ENCODE measurements around the gene CDH4.

DNA sequence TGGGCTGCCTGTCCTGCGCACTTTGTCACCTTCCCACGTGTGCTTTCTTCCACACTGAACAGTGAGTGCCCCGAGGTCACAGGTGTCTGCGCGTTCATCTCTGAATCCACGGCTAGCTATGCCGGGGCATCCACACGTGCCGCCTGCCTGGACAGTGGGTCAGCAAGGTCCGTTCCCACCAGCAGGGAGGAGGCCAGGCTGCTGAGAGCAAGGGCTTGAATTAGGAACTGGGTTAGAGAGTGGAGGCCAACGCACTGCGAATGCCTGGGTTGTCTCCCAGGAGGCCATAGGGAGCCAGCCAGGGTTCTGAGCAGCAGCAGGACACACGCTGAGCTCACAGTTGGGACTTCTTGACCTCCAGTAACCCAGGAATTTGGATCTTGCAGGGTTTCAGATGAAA is 565.5 kb downstream of the CDH4 start:
- TF ChIP-seq TAF1 (IDR thresholded peaks at IDR 0.05; ENCODE audit: borderline replicate concordance, insufficient read depth, low read length), result no peak
- no peak for TF ChIP-seq POLR2AphosphoS5 (IDR thresholded peaks at IDR 0.05; ENCODE audit: low read depth, low read length)
- TF ChIP-seq, protein P1, sequence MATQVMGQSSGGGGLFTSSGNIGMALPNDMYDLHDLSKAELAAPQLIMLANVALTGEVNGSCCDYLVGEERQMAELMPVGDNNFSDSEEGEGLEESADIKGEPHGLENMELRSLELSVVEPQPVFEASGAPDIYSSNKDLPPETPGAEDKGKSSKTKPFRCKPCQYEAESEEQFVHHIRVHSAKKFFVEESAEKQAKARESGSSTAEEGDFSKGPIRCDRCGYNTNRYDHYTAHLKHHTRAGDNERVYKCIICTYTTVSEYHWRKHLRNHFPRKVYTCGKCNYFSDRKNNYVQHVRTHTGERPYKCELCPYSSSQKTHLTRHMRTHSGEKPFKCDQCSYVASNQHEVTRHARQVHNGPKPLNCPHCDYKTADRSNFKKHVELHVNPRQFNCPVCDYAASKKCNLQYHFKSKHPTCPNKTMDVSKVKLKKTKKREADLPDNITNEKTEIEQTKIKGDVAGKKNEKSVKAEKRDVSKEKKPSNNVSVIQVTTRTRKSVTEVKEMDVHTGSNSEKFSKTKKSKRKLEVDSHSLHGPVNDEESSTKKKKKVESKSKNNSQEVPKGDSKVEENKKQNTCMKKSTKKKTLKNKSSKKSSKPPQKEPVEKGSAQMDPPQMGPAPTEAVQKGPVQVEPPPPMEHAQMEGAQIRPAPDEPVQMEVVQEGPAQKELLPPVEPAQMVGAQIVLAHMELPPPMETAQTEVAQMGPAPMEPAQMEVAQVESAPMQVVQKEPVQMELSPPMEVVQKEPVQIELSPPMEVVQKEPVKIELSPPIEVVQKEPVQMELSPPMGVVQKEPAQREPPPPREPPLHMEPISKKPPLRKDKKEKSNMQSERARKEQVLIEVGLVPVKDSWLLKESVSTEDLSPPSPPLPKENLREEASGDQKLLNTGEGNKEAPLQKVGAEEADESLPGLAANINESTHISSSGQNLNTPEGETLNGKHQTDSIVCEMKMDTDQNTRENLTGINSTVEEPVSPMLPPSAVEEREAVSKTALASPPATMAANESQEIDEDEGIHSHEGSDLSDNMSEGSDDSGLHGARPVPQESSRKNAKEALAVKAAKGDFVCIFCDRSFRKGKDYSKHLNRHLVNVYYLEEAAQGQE (IDR thresholded peaks at IDR 0.05; ENCODE audit: insufficient read depth in 1 of 2, low read depth in 2 of 2, low read length in 2 of 2), result no peak

Measured in PFSK-1 (cell line).